ENCODE results near the gene CDKN2A.

The CDKN2A gene

DNA sequence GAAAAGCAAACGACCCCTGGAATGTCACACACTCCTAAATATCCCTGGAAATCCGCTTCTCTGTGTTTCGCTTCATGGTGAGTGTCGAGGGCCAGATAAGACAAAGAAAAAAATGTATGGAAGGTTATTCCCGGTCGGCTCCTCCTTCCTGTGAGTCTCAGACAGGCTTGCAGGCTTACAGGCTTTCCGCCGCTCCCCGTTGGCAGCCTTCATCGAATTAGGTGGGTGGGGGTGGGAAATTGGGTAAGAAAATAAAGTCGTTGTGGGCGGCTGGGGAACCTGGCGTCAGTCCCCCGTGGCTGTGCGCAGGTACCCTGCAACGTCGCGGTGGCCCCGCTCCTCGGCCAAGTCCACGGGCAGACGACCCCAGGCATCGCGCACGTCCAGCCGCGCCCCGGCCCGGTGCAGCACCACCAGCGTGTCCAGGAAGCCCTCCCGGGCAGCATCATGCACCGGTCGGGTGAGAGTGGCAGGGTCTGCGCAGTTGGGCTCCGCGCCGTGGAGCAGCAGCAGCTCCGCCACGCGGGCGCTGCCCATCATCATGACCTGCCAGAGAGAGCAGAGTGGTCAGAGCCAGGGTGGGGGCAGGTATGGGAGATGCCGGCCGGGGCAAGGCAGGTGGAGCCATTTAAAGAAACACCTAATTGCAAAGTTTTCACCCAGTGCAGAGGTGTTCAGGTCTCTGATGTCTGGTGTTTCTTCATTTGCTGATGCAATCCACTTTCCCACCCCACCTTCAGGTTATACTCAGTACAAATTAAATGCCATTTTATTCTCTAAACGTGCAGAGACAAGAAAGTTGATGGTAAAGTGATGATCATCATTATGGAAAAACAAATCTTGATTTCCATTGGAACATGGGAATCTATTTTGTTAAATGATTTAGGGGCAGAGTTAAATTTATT lies 11.8 kb upstream of the CDKN2A start:
- DNase-seq: no peak

DNA sequence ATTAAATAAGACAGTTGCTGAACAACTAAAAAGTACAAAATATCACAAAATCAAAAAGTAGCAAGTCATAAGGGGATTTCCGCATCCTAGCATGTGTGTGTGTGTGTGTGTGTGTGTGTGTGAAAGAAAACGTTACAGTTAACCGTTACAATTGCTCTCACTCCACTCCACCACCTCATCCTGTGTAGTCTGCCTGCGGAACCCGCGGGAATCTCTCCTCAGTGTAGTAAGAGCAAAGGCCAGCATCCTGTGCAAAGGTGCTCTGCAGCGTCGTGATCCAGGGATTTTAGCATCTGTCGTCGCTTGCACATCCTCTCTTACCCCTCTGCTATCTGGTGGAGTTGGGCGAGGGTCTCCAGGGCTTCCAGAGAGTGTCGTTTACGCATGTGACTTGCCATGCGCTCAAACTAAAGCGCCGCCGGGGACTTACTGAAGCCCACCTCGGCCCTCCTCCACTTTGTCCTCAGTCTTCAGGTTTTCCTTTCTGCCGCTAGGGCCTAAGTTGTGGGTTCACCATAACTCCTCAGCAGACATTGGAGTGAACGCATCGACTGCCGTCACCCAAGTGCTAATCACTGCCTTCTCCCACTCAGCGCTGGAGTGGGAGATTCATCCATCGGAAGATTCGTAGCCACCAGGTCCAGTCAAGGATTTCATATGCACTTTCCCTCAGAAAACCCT lies 11.0 kb upstream of the CDKN2A start:
- DNase-seq: no peak

GRCh38 chr9:22002038-22002437 lies 7.8 kb upstream of the CDKN2A start:
- no peak for DNase-seq

- no peak for DNase-seq
Observed at GRCh38 chr9:21998026-21998425, 3.8 kb upstream of the CDKN2A start.

GRCh38 chr9:21997480-21997879 lies 3.3 kb upstream of the CDKN2A start:
- no peak for DNase-seq

DNA sequence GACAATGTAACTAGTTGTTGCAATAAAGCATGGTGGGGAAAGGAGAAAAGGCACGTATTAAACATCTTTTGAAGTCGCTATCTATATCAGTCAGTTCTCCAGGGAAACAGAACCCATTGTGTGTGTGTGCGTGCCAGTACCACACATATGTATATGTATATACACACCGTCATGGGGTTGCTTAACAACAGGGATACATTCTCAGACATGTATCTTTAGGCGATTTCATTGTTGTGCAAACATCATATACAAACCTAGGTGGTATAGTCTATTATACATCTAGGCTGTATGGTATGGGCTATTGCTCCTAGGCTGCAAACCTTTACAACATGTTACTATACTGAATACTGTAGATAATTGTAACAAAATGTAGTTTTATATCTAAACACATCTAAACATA lies 2.7 kb upstream of the CDKN2A start:
- no peak for DNase-seq

DNA sequence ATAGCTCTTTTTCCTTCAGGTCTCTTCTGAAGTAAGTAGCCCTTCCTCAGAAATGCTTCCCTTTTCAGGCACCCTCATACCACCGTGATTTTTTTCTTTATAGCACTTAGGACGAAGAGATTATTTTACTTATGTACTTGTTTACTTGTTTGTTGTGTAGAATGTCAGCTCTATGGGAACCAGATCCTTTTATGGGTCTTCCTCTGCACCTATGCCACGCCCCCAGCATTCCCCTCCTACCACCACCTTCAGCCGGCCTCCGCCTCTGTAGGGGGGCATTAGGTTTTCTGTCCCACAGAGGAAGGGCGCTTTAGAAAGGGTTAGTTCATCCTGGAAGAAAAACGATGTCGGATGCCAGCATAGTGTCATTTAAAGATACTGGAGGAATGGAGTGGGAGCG lies 2.2 kb upstream of the CDKN2A start:
- DNase-seq: no peak

GRCh38 chr9:21995666-21996398 lies 1.6 kb upstream of the CDKN2A start:
- peak; percentile 49 to 84 (median 70) for DNase-seq

DNA sequence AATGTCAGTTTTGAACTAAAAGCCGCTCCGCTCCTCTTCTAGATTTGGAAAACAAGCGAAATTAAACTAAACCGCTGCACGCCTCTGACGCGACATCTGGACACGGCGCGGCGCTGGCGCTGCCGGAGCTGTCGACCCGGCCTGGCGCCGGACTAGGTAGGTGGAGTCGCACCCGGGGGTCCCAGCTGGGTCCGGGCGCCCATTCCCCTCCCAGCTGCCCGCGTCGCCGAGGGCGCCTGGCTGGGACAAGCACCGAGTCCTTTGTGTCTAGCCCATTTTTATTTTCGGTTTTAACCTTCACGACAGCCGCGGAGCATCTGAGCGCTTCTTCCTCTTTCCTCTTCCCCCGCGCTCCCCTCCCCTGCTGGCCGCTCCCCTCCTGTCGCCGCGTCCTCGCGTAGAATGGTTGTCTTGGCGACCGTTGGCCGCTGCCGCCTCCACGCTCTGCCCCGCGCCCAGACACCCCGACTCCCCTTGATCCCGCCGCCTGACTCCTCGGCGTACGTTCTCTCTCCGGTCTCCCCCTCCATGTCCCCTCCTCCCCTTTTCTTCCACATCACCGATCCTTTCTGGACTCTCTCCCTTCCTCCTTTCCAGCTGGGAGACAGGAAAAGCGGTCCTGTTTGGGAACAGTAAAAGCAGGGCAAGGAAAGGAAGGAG lies 944 bp upstream of the CDKN2A start:
- DNase-seq: peak; percentile 92 to 95 (median 95)

DNA sequence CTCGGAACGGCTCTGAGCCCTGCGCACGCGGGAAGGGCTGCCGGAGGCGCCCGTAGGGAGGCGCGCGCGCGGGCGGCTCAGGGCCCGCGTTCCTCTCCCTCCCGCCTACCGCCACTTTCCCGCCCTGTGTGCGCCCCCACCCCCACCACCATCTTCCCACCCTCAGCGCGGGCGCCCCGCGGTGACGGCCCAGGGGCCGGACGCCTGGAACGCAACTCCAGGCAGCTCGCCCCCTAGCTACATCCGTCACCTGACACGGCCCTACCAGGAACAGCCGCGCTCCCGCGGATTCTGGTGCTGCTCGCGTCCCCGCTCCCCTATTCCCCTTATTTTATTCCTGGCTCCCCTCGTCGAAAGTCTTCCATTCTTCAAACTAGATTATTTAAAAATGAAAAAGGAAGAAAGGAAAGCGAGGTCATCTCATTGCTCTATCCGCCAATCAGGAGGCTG lies 389 bp upstream of the CDKN2A start, which contains the start of gene CDKN2B-AS1:
CDKN2B-AS1 (plus strand) TSS at position 236 of the 450 bp plus-strand sequence.
- DNase-seq: peak; percentile 47 to 73 (median 62)

DNA sequence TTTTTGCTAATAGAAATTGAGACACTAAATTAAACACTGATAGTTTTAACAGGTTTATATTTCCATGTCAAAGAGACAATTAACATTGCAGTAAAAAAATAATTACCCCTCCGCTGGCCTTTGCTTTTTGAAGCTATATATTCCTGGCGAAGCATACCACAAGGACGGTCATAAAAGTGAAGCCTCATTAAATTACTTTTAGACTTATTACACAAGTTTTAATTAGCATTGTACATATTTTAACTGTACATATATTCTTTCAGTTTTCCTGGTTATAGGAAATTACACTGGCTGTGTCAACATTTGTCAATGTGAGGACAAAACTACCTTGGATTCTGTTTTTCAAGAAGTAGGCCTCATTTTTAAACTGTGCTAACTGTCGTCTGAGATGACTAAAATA lies 1.2 kb downstream of the CDKN2A start:
- DNase-seq: no peak

- DNase-seq: no peak
Observed at GRCh38 chr9:21991072-21991959, 2.9 kb downstream of the CDKN2A start.

DNA sequence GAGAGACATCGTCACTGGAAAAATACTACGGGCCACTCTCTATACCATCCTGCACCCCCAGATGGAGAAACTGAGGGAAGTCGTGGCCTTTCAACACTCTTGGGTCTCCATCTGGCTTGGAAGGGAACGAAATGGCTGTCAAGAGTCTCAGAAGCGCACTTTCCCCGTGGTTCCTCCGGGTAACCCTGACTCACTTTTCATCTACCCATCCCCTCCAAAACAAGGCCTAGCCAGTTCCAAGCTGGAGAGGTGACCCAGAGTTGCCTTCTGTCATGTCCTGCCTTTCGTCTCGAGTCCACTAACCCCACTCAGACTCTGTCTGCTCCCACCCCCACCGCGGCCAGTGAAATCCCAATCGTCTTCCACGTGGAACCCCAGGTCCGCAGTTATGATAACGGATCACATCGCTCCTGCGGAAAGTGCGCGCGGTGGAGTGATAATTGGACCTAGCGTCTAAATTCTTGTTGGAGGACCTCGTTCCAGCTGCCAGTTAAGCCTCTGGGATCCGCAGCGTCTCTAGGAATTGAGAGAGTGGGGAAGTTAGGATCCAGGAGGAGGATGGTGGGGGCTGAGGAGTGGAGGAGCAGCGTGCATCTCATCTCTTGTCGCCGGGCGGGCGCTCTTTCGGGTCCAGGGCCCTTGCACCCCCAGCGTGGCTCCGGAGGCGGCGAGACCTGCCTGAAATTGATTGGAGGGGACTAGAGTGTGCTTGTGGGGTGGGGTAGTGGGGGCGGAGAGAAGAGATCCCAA lies 4.6 kb downstream of the CDKN2A start:
- DNase-seq: no peak

- no peak for DNase-seq
Observed at GRCh38 chr9:21988056-21988990, 5.9 kb downstream of the CDKN2A start.

- DNase-seq: no peak
Observed at GRCh38 chr9:21985964-21986667, 8.1 kb downstream of the CDKN2A start.

DNA sequence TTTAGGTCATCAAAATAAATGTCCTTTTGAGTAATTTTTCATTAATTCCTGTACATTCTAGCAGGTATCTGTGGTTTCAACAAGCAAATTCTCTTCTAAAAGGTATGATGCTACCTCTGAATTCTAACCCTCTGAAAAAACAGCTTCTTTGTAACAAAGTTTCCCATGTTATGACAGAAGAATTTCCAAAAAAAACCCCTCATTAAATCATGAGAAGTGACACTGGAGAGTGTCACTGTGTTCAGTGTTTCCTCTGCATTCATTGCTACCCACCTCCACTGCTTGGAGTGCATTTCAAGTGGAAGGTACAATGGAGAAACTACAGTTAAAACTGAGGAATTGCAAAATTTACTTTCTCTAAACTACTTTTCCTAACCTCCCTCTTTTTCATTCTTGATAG lies 10.1 kb downstream of the CDKN2A start:
- DNase-seq: no peak

- DNase-seq: peak; percentile 44 to 88 (median 68)
Observed at GRCh38 chr9:21983561-21983935, 10.6 kb downstream of the CDKN2A start.

- peak in 2 of 4 experiments; percentile 55 to 63 for DNase-seq
Observed at GRCh38 chr9:21982861-21983560, 11.2 kb downstream of the CDKN2A start.
